Adrenal gland (tissue), 5 donors: ENCODE results near the gene ORAI3.

Experiments
- CTCF ChIP-seq, 6 experiments: fragments of 450-650 bp in 4 of 6; fragments of 200-600 bp in 2 of 6; sonication (generic) in 1 of 6; IDR thresholded peaks; 1 replicate in 5 of 6; 2 replicates in 1 of 6; pipeline versions ENCODE4 v1.5.1 to v1.8.0; 2016 to 2021; ENCODE audit warnings: antibody characterized with exemption in 6 of 6, mild to moderate bottlenecking in 2 of 6, moderate library complexity in 1 of 6
- POLR2A ChIP-seq, 2 donors: fragments of 450-650 bp; IDR thresholded peaks; one replicate each; pipeline ENCODE4 v1.6.1; 2017; ENCODE audit warnings: antibody characterized with exemption in 2 of 2, mild to moderate bottlenecking in 2 of 2, moderate library complexity in 1 of 2
- donor health status: DM: no; HTN: no; CAD: no.

GRCh38 chr16:30991052-30991451 lies 42.2 kb downstream of the ORAI3 start:
- no peak for TF ChIP-seq CTCF (IDR thresholded peaks at IDR 0.05)
- TF ChIP-seq POLR2A (IDR thresholded peaks at IDR 0.05) = no peak
